Breast epithelium (tissue), 3 donors: Measurements from ENCODE around the gene DPP8.

Source experiments
- POLR2A ChIP-seq: fragments of 450-650 bp; IDR thresholded peaks from one replicate; pipeline ENCODE4 v1.6.1; 2016; ENCODE audit warnings: antibody characterized with exemption, mild to moderate bottlenecking, moderate library complexity
- POLR2AphosphoS5 ChIP-seq, 3 donors: sonication (generic); formaldehyde crosslinking; IDR thresholded peaks; one replicate each; pipeline ENCODE4 v1.6.1; 2017; ENCODE audit warnings: antibody characterized with exemption in 3 of 3
- TF ChIP-seq, protein P1 (sequence below), 3 donors: fragments of 450-650 bp; IDR thresholded peaks; one replicate each; pipeline ENCODE4 v1.5.1; 2016 to 2017; ENCODE audit warnings: antibody characterized with exemption in 3 of 3, mild to moderate bottlenecking in 3 of 3, moderate library complexity in 3 of 3

- TF ChIP-seq, protein P1, sequence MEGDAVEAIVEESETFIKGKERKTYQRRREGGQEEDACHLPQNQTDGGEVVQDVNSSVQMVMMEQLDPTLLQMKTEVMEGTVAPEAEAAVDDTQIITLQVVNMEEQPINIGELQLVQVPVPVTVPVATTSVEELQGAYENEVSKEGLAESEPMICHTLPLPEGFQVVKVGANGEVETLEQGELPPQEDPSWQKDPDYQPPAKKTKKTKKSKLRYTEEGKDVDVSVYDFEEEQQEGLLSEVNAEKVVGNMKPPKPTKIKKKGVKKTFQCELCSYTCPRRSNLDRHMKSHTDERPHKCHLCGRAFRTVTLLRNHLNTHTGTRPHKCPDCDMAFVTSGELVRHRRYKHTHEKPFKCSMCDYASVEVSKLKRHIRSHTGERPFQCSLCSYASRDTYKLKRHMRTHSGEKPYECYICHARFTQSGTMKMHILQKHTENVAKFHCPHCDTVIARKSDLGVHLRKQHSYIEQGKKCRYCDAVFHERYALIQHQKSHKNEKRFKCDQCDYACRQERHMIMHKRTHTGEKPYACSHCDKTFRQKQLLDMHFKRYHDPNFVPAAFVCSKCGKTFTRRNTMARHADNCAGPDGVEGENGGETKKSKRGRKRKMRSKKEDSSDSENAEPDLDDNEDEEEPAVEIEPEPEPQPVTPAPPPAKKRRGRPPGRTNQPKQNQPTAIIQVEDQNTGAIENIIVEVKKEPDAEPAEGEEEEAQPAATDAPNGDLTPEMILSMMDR (IDR thresholded peaks at IDR 0.05): no peak
- no peak for TF ChIP-seq POLR2A
- no peak for TF ChIP-seq POLR2AphosphoS5 (IDR thresholded peaks at IDR 0.05)
These were observed 118.3 kb downstream of the DPP8 start for GRCh38 chr15:65399001-65399706.
